ENCODE measurements around the gene RFNG. TPM values are rescaled to one million over a fixed set of nuclear protein-coding genes. Genes with fewer than 3 reads are reported as not detected.
A peak's percentile ranks its signal among the peaks of the same experiment; 100 is the strongest.

RFNG gene, protein sequence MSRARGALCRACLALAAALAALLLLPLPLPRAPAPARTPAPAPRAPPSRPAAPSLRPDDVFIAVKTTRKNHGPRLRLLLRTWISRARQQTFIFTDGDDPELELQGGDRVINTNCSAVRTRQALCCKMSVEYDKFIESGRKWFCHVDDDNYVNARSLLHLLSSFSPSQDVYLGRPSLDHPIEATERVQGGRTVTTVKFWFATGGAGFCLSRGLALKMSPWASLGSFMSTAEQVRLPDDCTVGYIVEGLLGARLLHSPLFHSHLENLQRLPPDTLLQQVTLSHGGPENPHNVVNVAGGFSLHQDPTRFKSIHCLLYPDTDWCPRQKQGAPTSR
- 40.4 and 49.1 TPM in 2 replicates for total RNA-seq (2021)
- percentile 41 among the genes with signal in this experiment for Bru-seq, nascent RNA
- BruChase-seq, experiment 1, labeled RNA remaining after a 2-hour chase = percentile 61 among the genes with signal in this experiment
- BruChase-seq, experiment 2, labeled RNA remaining after a 6-hour chase = percentile 78 among the genes with signal in this experiment
- long read RNA-seq, transcript RFNG-201 (8 exons, 1,828 nt) = major isoform, 49 of 93 reads
- long read RNA-seq, transcript RFNG-209 (1 exons, 2,886 nt) = minor isoform, 10 of 93 reads
- long read RNA-seq, partial matches to known transcripts = 18 of 93 reads
- long read RNA-seq, other reads (novel, unspliced or antisense) = 9 of 93 reads

DNA sequence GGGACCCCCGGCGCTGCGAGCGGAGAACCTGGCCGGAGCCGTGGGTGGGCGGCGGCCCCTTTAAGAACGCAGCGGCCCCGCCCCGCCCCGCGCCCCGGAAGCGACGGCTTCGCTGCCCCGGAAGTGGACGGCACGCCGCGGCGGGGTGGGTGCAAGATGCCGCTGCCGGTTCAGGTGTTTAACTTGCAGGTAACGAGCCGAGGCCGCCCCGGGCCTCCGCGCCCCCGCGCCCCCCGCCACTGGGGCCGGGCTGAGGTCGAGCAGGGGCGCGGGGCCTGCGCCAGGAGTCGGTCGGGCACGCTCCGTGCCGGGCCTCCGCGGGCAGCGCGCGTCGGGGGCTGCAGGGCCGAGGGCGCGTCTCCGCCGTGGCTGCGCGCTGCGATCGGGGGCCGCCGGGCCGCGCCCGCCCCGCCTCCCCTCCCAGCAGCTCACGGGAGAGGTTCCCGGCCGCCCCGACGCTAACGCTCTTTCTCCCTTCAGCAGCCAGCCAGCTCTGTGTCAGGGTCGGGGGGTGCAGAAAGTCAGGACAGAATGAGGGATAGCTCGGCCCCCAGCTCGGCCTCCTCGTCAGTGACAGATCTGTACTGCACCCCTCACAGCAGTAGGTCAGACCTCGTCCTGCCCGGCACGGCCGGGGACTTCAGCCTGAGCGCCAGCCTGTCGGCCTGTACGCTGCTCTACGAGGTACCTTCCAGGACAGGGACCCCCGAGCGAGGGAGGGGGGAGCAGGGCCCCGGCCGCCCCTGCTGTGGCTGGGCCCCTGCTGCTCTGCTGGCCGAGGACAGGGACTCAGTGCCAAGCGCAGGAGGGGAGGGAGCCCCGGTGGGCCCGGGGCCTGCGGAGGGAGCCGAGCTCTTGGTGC, at the start of gene RFNG, which contains the start of gene GPS1:
Gene RFNG (minus strand): TSS at position 36 of the 862 bp plus-strand sequence. CDS start 45 bp downstream, outside the sequence.
Gene GPS1 (plus strand): TSS at position 123 of the 862 bp plus-strand sequence. CDS start 34 bp downstream, at position 157.
- intact Hi-C loops (cut with micrococcal nuclease; ENCODE audit: unreplicated experiment) = no loop called here
- no peaks in the 10 kb centered on the region for H3K9me3 ChIP-seq (ENCODE audit: insufficient read depth, low read depth)
- H3F3A ChIP-seq (ENCODE audit: insufficient read depth, low read depth) = no peaks in the 10 kb centered on the region
- H2AFZ ChIP-seq = no peak within 1 kb of the TSS
- no peaks in the 10 kb centered on the region for H3K36me3 ChIP-seq (ENCODE audit: low read depth)
- H3K4me1 ChIP-seq (replicated peaks; ENCODE audit: insufficient read depth) = no peaks in the 10 kb centered on the region
- H3K4me2 ChIP-seq = peak within 1 kb of the TSS; percentile 88
- no peak within 1 kb of the TSS for H3K27ac ChIP-seq
- peak within 1 kb of the TSS; percentile 76 for H3K4me3 ChIP-seq
- H3K9me2 ChIP-seq (ENCODE audit: insufficient read depth) = no peaks in the 10 kb centered on the region
- ChIA-PET POLR2A (ENCODE audit: unreplicated experiment) (no interaction called here), CTCF (interaction anchor here (0.7 kb wide), 1 partner anchor 30 kb away, joined by 3 read pairs; the partner anchor contains the start of gene CENPX)
- TSS peak; percentile 45 for BruUV-seq (replicated peaks)
- H3K79me2 ChIP-seq (ENCODE audit: low read depth) = peaks cover 13% of the 10 kb centered on the region
- H4K20me1 ChIP-seq (ENCODE audit: insufficient read depth) = no peaks in the 10 kb centered on the region
- TF ChIP-seq, protein P1, sequence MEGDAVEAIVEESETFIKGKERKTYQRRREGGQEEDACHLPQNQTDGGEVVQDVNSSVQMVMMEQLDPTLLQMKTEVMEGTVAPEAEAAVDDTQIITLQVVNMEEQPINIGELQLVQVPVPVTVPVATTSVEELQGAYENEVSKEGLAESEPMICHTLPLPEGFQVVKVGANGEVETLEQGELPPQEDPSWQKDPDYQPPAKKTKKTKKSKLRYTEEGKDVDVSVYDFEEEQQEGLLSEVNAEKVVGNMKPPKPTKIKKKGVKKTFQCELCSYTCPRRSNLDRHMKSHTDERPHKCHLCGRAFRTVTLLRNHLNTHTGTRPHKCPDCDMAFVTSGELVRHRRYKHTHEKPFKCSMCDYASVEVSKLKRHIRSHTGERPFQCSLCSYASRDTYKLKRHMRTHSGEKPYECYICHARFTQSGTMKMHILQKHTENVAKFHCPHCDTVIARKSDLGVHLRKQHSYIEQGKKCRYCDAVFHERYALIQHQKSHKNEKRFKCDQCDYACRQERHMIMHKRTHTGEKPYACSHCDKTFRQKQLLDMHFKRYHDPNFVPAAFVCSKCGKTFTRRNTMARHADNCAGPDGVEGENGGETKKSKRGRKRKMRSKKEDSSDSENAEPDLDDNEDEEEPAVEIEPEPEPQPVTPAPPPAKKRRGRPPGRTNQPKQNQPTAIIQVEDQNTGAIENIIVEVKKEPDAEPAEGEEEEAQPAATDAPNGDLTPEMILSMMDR (conservative IDR thresholded peaks at IDR 0.05) = no peak
- TF ChIP-seq EZH2 (IDR thresholded peaks at IDR 0.05; ENCODE audit: low read depth) = no peak
- DNase-seq = peak; percentile 46 to 80
- H3K27me3 ChIP-seq (ENCODE audit: insufficient read depth, low read depth) = no peaks in the 10 kb centered on the region

DNA sequence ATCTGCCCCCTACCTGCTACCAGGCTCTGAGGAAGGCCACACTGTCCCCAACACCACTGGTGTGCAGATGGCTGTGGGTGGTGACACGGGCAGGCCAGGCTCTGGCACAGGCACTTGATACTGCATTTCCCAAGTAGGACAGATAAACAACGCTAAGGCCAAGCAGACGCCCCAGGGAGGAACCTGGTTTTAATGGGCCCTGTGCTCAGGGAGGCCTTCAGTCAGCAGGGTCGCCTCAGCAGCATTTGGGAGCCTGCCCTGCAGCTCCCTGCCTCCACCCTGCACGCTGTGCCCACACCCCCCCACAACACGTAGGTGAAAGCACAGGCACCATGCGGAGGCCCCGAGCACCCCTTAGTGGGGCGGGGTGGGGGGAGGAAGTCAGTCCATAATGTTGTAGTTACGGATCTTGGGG, 49.7 kb upstream of the RFNG start:
- ChIA-PET CTCF (interaction anchor here (0.6 kb wide), 1 partner anchor 30 kb away, joined by 5 read pairs; no protein-coding TSS in a partner anchor), POLR2A (ENCODE audit: unreplicated experiment) (no interaction called here)
- Histone ChIP-seq H3K9me3 (ENCODE audit: insufficient read depth, low read depth) (no peaks in the 10 kb centered on the region), H3K9me2 (ENCODE audit: insufficient read depth) (no peaks in the 10 kb centered on the region), H3F3A (ENCODE audit: insufficient read depth, low read depth) (peaks cover 36% of the 10 kb centered on the region), H3K4me2 (peak overlapping the region; percentile 34; the same call in 1 of the 2 replicates), H3K27ac (no peak overlapping the region), H3K4me3 (no peak overlapping the region), H3K4me1 (replicated peaks; ENCODE audit: insufficient read depth) (peaks cover 68% of the 10 kb centered on the region), H2AFZ (no peak overlapping the region), H3K36me3 (ENCODE audit: low read depth) (no peaks in the 10 kb centered on the region), H3K79me2 (ENCODE audit: low read depth) (peaks cover 26% of the 10 kb centered on the region), H4K20me1 (ENCODE audit: insufficient read depth) (peaks cover 8% of the 10 kb centered on the region), H3K27me3 (ENCODE audit: insufficient read depth, low read depth) (no peaks in the 10 kb centered on the region)
- no TSS peak for BruUV-seq (replicated peaks)
- no peak for DNase-seq
- intact Hi-C loops (cut with micrococcal nuclease; ENCODE audit: unreplicated experiment) = loop anchor here (10.0 kb wide), 2 partner anchors 207 to 233 kb away; partner anchors contain the start of genes ALYREF, ANAPC11 and SECTM1
- TF ChIP-seq, protein P1 (conservative IDR thresholded peaks at IDR 0.05) = no peak
- no peak for TF ChIP-seq EZH2 (IDR thresholded peaks at IDR 0.05; ENCODE audit: low read depth)

Measured in PC-9 (cell line).